COLO829 (cell line): Measurements from ENCODE around the gene GPC6.

Source experiments
- DNase-seq: peaks from one replicate; pipeline ENCODE4 v3.0.0; 2012; ENCODE audit warnings: low spot score

Gene GPC6

DNA sequence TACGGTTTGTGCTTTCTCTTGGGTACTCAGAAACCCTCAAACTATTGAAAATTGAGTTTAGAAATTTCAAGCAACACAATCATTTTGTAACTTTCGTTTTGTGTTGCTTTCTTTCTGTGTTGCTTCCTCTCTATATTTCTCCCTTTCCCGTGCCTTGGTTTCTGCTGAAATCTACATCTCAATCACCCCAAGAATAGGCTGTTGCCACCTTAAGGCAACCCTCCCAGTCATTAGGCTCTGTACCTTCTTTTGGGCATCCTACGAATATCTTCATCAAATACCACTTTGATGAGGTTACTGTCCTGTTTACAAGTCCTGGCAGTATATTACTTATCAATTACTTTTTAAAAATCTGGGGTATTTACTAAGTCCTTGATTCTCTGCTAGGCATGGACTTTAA, 621.6 kb downstream of the GPC6 start:
- DNase-seq, result no peak

- no peak for DNase-seq
Observed at GRCh38 chr13:93851236-93851635, 624.6 kb downstream of the GPC6 start.

DNA sequence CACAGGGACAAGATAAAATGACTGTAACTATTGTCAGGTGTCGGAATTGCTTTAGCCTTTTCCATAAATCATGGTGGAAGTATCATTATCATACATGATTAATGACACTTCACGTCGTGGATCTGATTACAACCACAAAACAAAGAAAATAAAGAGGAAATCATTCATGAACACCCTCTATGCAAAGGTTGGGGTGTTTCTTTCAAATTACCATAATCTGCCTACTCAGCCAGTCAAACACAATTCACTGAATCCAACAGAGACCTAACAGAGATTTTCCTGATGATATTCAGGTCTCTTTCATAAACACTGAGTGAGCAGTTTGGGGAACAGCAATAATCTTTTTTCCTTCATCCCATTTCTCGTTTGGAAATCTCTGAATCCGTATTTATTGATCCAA, 627.3 kb downstream of the GPC6 start:
- no peak for DNase-seq

DNA sequence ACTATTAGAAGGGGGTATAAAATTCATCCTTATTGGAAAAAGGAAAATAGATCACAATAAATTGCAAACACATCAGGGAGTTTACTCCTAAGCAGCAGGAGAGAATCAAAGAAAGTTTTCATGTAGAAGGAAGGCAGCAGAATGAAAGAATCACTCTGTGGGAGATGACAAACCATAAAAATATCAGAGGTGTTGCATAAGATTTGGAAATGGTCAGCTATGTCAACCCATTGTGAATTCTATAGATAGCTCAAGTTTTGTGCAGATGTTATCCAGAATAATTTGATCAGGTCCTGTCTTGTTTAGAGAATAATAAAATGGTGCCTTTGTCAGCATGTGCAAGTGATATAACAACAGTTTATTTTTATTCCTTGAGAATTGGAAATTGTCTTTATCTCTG, 630.5 kb downstream of the GPC6 start:
- no peak for DNase-seq

GRCh38 chr13:93859716-93860115, 633.1 kb downstream of the GPC6 start:
- DNase-seq, result peak; percentile 34

GRCh38 chr13:93861818-93862217, 635.2 kb downstream of the GPC6 start:
- peak; percentile 53 for DNase-seq

DNA sequence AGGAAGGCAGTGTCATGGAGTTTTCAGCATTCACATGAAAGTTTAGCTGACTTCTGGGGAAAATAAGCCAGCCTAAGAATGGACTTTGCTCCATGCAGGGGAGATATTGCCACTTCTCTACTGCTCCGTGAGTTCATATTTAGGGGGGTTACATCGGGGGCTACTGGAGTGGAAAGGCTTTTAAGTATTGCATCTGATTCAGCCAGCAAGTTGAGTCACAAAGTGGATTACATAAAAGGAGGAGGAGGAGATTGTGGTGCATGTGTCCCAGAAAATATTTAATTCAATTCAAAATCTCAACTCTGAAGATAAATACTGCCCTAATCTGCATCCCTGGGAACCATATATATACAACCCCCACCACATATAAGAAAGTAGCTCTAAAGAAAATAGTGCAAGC, 635.7 kb downstream of the GPC6 start:
- DNase-seq, result no peak

DNA sequence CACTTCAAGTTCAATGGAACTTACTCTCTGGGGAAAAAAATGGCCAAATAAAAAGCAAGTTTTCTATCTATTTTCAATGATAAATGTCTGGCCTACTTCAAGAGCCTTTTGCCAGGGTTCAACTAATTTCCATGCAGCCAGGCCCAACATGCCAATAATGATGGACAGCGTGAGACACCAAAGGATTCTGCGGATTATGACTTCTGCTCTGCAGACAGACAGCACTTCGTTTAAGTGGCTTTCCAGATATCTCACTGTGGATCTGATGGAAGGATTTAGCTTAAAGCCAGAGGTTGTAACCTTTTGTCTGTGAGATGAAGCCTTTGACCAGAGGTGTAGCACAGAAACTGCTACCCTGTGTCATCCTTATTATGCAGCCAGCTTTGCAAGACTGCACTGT, 638.6 kb downstream of the GPC6 start:
- no peak for DNase-seq

DNA sequence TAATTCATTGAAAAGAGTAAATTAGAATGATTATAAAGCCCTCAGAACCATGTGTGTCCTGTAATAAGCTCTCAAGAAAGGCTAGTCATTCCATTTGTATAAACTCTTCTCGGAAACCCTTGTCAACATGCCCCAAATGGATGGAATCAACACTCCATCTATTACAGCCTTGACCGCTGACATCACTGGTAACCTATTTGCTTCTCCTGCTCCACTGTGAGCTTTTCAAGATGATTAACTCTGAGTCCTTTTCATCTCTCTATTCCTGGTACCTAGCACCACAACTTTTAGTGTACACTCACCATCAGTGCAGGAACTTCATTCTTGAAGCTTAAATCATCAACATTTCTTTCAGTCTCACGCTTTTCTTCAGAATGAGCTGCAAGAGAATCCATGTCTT, 640.9 kb downstream of the GPC6 start:
- DNase-seq, result no peak

- DNase-seq, result no peak
Observed at GRCh38 chr13:93872376-93872775, 645.8 kb downstream of the GPC6 start.

GRCh38 chr13:93872786-93873347, 646.3 kb downstream of the GPC6 start:
- no peak for DNase-seq

DNA sequence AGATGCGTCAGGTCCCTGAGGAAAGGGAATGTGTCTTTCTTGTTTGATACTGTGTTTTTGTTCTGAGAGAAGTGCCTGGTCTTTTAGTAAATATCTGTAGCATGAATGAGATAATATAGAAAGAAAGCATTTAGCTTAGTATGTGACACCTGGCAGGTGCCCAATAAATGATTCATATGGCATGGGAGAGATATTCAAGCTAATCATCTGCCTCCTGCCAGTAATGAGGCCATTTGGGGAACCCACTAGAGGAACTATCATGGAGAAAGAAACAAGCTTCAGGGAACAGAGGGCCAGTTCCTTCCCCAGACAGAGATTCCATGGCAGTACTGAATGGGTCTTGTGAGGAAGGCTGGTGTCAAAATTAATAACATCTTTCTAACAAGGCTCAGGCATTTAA, 648.9 kb downstream of the GPC6 start:
- DNase-seq, result peak; percentile 12

GRCh38 chr13:93876236-93876635, 649.6 kb downstream of the GPC6 start:
- no peak for DNase-seq

- no peak for DNase-seq
Observed at GRCh38 chr13:93878675-93879074, 652.1 kb downstream of the GPC6 start.

- no peak for DNase-seq
Observed at GRCh38 chr13:93881411-93881810, 654.8 kb downstream of the GPC6 start.

GRCh38 chr13:93882086-93882651, 655.6 kb downstream of the GPC6 start:
- DNase-seq, result no peak

- DNase-seq, result no peak
Observed at GRCh38 chr13:93889430-93889951, 662.9 kb downstream of the GPC6 start.

- no peak for DNase-seq
Observed at GRCh38 chr13:93899981-93900380, 673.4 kb downstream of the GPC6 start.

GRCh38 chr13:93900731-93901130, 674.1 kb downstream of the GPC6 start:
- no peak for DNase-seq

- no peak for DNase-seq
Observed at GRCh38 chr13:93903909-93904308, 677.3 kb downstream of the GPC6 start.

DNA sequence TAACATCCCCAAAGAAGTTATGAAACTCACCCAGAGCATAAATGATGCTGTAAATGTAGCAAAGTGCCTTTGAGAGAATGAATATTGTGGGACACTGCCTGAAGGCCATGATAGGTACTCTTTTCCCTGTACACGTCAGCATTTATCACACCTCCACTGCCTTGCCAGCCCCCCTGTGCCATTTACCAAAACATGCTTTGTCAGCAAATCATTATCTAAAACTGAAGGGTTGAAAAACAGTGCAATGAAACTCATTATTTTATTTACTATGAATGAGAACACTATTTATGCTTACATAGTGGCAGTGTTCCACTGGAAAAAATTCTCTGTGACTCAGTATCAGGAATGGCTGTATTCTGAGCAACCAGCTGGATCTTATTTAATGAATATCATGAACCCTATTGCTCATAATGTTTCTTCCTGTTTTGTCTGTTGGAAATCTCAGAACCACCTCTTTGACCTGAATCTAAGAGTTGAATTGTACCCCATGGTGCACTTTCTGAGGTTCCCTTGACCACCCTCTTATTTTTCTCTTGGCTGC, 688.7 kb downstream of the GPC6 start:
- no peak for DNase-seq

- no peak for DNase-seq
Observed at GRCh38 chr13:93922063-93922855, 695.7 kb downstream of the GPC6 start.

- no peak for DNase-seq
Observed at GRCh38 chr13:93925990-93926389, 699.4 kb downstream of the GPC6 start.
